BE2C (cell line): ENCODE measurements around the gene PHRF1.

Experiments
- DNase-seq: peaks from one replicate; pipeline ENCODE4 v3.0.0-alpha.2; 2020
- H3K27me3 ChIP-seq: fragments of 250-450 bp; sonication (Bioruptor Pico); 2 replicates; pipeline ENCODE4 v1.5.1; 2020; ENCODE audit warnings: mild to moderate bottlenecking
- H3K36me3 ChIP-seq: fragments of 250-450 bp; sonication (Bioruptor Pico); 2 replicates; pipeline ENCODE4 v1.5.1; 2020; ENCODE audit warnings: mild to moderate bottlenecking
- H3K4me1 ChIP-seq: fragments of 250-450 bp; sonication (Bioruptor Pico); 2 replicates; pipeline ENCODE4 v1.5.1; 2020
- H3K4me3 ChIP-seq: 2 replicates; pipeline ENCODE4 v1.5.1; 2011; ENCODE audit warnings: low read depth, low read length
- H3K9me3 ChIP-seq: fragments of 250-450 bp; sonication (Bioruptor Pico); 2 replicates; pipeline ENCODE4 v1.5.1; 2020
- TF ChIP-seq, protein P1 (sequence below): IDR thresholded peaks from 2 replicates; pipeline ENCODE4 v1.5.1; 2012; ENCODE audit warnings: mild to moderate bottlenecking, low read depth, low read length

PHRF1 gene

GRCh38 chr11:659532-660085 is 83.3 kb downstream of the PHRF1 start:
- DNase-seq = no peak
- no peak overlapping the region for H3K4me3 ChIP-seq
- H3K36me3 ChIP-seq = no peaks in the 10 kb centered on the region; the same call in none of the 2 replicates
- H3K27me3 ChIP-seq = no peaks in the 10 kb centered on the region
- TF ChIP-seq, protein P1, sequence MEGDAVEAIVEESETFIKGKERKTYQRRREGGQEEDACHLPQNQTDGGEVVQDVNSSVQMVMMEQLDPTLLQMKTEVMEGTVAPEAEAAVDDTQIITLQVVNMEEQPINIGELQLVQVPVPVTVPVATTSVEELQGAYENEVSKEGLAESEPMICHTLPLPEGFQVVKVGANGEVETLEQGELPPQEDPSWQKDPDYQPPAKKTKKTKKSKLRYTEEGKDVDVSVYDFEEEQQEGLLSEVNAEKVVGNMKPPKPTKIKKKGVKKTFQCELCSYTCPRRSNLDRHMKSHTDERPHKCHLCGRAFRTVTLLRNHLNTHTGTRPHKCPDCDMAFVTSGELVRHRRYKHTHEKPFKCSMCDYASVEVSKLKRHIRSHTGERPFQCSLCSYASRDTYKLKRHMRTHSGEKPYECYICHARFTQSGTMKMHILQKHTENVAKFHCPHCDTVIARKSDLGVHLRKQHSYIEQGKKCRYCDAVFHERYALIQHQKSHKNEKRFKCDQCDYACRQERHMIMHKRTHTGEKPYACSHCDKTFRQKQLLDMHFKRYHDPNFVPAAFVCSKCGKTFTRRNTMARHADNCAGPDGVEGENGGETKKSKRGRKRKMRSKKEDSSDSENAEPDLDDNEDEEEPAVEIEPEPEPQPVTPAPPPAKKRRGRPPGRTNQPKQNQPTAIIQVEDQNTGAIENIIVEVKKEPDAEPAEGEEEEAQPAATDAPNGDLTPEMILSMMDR = no peak
- no peaks in the 10 kb centered on the region for H3K4me1 ChIP-seq
- no peaks in the 10 kb centered on the region for H3K9me3 ChIP-seq

DNA sequence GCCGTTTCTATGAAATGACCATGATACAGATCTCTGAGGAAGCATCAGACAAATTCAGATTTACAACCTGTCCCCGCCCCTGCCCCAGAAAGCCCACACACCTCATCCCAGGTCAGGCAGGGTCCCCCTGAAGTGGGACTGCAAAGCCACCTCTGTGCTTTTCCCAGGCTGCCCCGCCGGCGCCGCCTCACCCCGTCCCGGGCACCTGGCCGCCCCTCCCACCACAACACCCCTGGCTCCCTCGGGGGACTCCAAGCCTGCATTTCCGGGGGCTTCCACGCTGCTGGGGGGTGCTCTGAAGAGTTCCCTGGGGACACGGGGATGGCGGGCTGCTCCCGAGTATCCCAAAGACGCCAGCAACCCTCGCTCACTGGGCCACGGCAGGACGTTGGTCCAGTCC is 84.0 kb downstream of the PHRF1 start:
- H3K36me3 ChIP-seq = no peaks in the 10 kb centered on the region; the same call in none of the 2 replicates

DNA sequence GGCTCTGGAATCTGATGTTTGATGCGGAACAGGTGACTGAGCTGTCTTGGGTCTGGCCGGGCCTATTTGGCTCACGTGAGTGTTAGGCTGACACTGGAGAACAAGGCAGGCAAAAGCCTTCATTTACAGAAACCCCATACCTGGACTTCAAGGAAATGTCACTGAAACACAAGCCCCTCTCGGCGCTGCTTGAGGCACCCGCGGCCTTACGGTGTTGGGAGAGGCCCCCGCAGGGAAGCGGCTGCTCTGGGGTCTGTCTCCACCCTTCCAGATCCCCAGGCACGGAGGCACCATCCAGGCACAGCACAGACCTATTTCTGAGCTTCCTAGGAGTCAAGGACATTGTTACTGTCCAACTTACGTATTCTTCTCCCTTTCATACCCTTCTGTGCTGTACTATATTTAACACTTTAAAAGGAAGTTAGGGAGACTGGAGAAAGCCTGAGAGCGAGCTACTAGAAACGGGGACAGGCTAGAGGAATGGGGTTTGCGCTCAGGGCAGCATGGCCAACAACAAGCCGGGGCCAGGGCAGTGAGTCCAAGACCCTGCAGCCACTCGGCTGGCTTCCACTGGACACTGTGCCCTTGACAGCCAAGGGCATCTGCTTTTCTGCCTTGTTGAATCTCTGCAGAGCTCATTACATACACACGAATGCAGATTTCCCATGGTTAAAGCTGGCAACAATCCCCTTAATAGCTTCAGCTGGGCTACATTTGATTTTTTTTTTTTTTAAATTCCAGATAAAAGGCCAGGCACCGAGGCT is 84.6 kb downstream of the PHRF1 start:
- TF ChIP-seq, protein P1 = no peak
- Histone ChIP-seq H3K9me3 (no peaks in the 10 kb centered on the region), H3K4me1 (no peaks in the 10 kb centered on the region), H3K36me3 (no peaks in the 10 kb centered on the region; the same call in none of the 2 replicates), H3K4me3 (no peak overlapping the region), H3K27me3 (no peaks in the 10 kb centered on the region)
- DNase-seq = no peak

More for the DNA sequence above, 84.0 kb downstream of the PHRF1 start:
- no peak overlapping the region for H3K4me3 ChIP-seq
- H3K4me1 ChIP-seq = no peaks in the 10 kb centered on the region
- H3K27me3 ChIP-seq = no peaks in the 10 kb centered on the region
- H3K9me3 ChIP-seq = no peaks in the 10 kb centered on the region
- no peak for DNase-seq
- TF ChIP-seq, protein P1 = no peak
